DMS79 treated with DMSO at 0.1 percent for 48 hours (cell line): ENCODE measurements around the gene ZBTB25.

Source experiments
- DNase-seq: peaks from one replicate; lab custom pipeline; 2025; lab: John Stamatoyannopoulos, UW

The ZBTB25 gene

GRCh38 chr14:64442300-64442988 is 61.2 kb downstream of the ZBTB25 start:
- no peak for DNase-seq

- no peak for DNase-seq
Observed at GRCh38 chr14:64440494-64440893, 63.1 kb downstream of the ZBTB25 start.

GRCh38 chr14:64439141-64439540 is 64.5 kb downstream of the ZBTB25 start:
- no peak for DNase-seq

GRCh38 chr14:64438181-64438841 is 65.3 kb downstream of the ZBTB25 start:
- DNase-seq: no peak

GRCh38 chr14:64434528-64434927 is 69.1 kb downstream of the ZBTB25 start:
- DNase-seq: no peak

- no peak for DNase-seq
Observed at GRCh38 chr14:64423987-64424386, 79.7 kb downstream of the ZBTB25 start.

GRCh38 chr14:64422756-64423155 is 80.9 kb downstream of the ZBTB25 start:
- no peak for DNase-seq

- DNase-seq: no peak
Observed at GRCh38 chr14:64422005-64422404, 81.6 kb downstream of the ZBTB25 start.

GRCh38 chr14:64421166-64421565 is 82.5 kb downstream of the ZBTB25 start:
- DNase-seq: no peak

GRCh38 chr14:64419003-64419402 is 84.6 kb downstream of the ZBTB25 start:
- DNase-seq: no peak

GRCh38 chr14:64417771-64418125 is 85.9 kb downstream of the ZBTB25 start:
- DNase-seq: no peak

- DNase-seq: no peak
Observed at GRCh38 chr14:64417055-64417770, 86.4 kb downstream of the ZBTB25 start.

- DNase-seq: no peak
Observed at GRCh38 chr14:64416348-64416932, 87.2 kb downstream of the ZBTB25 start.

GRCh38 chr14:64412237-64412636 is 91.4 kb downstream of the ZBTB25 start:
- no peak for DNase-seq

- no peak for DNase-seq
Observed at GRCh38 chr14:64411001-64411400, 92.6 kb downstream of the ZBTB25 start.

- DNase-seq: no peak
Observed at GRCh38 chr14:64410084-64410774, 93.4 kb downstream of the ZBTB25 start.

GRCh38 chr14:64409126-64409920 is 94.3 kb downstream of the ZBTB25 start:
- no peak for DNase-seq

GRCh38 chr14:64407329-64407728 is 96.3 kb downstream of the ZBTB25 start:
- DNase-seq: no peak

GRCh38 chr14:64405295-64405694 is 98.3 kb downstream of the ZBTB25 start:
- no peak for DNase-seq

GRCh38 chr14:64401949-64402348 is 101.7 kb downstream of the ZBTB25 start:
- no peak for DNase-seq

- DNase-seq: no peak
Observed at GRCh38 chr14:64400829-64401459, 102.7 kb downstream of the ZBTB25 start.
